Measurements from ENCODE around the gene PAQR9.

Gene PAQR9

DNA sequence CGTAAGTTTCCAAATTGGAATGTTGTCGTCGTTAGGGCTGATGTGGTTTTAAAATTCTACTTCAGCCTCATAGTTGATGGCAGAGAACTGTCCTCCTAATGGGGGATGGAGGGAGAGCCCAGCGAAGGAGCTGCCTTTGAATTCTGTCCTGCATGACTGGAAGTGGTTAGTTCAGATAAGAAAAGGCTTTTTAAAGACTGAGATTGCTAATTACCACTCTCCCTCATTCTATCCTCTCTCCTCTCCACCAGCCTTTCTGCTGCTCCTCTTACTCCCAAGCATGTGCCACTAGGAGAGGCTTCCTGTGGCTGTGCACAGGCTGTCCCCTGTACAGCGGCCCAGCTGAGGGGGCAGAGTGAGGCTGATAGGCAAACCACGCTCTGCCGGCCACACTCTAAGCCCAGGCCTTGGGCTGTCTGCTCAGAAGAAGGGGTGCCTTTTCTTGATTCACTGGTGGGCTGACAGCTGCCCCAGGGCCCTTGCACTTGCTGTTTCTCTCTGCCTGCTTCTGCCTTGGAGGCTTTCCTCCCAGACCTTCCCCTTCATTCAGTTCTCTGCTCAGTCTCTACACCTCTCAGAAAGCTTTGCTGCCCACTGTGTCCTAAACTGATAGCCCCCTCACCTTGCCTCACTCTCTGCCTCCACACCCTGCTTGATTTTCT, 8.7 kb upstream of the PAQR9 start:
- H3K4me3 ChIP-seq (ENCODE audit: low read depth, low read length) = no peak overlapping the region
- TF ChIP-seq, protein P1, sequence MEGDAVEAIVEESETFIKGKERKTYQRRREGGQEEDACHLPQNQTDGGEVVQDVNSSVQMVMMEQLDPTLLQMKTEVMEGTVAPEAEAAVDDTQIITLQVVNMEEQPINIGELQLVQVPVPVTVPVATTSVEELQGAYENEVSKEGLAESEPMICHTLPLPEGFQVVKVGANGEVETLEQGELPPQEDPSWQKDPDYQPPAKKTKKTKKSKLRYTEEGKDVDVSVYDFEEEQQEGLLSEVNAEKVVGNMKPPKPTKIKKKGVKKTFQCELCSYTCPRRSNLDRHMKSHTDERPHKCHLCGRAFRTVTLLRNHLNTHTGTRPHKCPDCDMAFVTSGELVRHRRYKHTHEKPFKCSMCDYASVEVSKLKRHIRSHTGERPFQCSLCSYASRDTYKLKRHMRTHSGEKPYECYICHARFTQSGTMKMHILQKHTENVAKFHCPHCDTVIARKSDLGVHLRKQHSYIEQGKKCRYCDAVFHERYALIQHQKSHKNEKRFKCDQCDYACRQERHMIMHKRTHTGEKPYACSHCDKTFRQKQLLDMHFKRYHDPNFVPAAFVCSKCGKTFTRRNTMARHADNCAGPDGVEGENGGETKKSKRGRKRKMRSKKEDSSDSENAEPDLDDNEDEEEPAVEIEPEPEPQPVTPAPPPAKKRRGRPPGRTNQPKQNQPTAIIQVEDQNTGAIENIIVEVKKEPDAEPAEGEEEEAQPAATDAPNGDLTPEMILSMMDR (IDR thresholded peaks at IDR 0.05; ENCODE audit: low read depth, low read length, missing control alignments) = no peak

DNA sequence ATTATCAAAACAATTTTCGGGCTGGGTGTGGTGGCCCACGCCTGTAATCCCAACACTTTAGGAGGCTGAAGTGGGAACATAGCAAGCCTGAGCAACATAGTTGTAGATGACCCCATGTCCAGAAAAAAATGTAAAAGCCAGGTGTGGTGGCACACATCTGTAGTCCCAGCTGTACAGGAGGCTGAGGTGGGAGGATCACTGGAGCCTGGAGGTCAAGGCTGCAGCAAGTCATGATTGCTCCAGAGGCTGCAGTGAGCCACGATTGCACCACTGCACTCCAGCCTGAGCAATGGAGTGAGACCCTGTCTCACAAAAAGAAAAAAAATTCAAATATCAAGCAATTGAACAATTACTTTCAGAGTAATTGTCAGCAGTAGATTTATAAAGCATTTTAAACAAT, 8.0 kb upstream of the PAQR9 start:
- Histone ChIP-seq H3K36me3 (replicated peaks) (no peaks in the 10 kb centered on the region), H3K27me3 (replicated peaks) (no peaks in the 10 kb centered on the region), H3K27ac (no peak overlapping the region), H3K4me3 (ENCODE audit: low read depth, low read length) (no peak overlapping the region)
- DNase-seq = no peak
- TF ChIP-seq, protein P1 (IDR thresholded peaks at IDR 0.05; ENCODE audit: low read depth, low read length, missing control alignments) = no peak
- in situ Hi-C loops (cut with HindIII; ENCODE audit: low pct_ligation_motif_present, low sequenced_read_pairs) = loop anchor here (25.0 kb wide), 1 partner anchor 134 kb away; no protein-coding TSS in a partner anchor

More for the DNA sequence above, 8.7 kb upstream of the PAQR9 start:
- no peaks in the 10 kb centered on the region for H3K27me3 ChIP-seq (replicated peaks)
- no peaks in the 10 kb centered on the region for H3K36me3 ChIP-seq (replicated peaks)
- no peak overlapping the region for H3K27ac ChIP-seq
- in situ Hi-C loops (cut with HindIII; ENCODE audit: low pct_ligation_motif_present, low sequenced_read_pairs) = loop anchor here (25.0 kb wide), 1 partner anchor 135 kb away; no protein-coding TSS in a partner anchor
- no peak for DNase-seq

DNA sequence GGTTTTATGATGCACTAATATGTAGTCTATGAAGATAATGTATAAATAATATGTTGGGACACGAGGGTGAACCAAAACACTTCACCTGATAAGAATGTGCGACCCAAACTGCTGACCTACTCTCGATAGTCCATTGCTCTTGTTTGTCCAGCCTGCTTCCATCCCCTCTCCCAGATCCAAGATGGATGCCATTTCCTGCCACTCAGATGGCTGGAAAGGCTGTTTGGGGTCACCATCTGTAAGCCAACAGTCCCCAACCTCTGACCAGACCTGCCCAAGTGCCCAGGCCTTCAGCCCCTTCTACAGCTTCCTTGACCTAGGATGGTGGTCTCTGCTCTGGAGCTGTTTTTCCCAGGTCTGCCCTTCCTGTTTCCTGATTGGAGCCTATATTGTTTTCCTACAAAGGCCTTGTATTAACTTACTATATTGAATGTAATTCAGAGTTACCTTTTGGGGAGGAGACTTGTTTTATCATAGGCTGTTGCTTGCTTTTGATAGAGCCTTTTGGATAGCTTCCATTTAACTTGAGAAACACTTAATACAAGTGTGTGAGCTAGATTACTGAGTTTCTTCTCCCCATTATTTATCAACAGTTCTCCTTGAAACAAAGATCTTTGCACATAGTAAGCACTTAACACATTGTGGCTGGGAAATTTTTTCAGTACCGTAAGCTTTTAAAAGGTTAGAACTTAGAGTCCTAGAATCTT, 5.0 kb upstream of the PAQR9 start:
- Histone ChIP-seq H3K36me3 (replicated peaks) (no peaks in the 10 kb centered on the region), H3K27ac (no peak overlapping the region), H3K27me3 (replicated peaks) (peaks cover 7% of the 10 kb centered on the region), H3K4me3 (ENCODE audit: low read depth, low read length) (no peak overlapping the region)
- TF ChIP-seq, protein P1 (IDR thresholded peaks at IDR 0.05; ENCODE audit: low read depth, low read length, missing control alignments) = no peak
- in situ Hi-C loops (cut with HindIII; ENCODE audit: low pct_ligation_motif_present, low sequenced_read_pairs) = loop anchor here (25.0 kb wide), 1 partner anchor 131 kb away; no protein-coding TSS in a partner anchor
- DNase-seq = no peak

DNA sequence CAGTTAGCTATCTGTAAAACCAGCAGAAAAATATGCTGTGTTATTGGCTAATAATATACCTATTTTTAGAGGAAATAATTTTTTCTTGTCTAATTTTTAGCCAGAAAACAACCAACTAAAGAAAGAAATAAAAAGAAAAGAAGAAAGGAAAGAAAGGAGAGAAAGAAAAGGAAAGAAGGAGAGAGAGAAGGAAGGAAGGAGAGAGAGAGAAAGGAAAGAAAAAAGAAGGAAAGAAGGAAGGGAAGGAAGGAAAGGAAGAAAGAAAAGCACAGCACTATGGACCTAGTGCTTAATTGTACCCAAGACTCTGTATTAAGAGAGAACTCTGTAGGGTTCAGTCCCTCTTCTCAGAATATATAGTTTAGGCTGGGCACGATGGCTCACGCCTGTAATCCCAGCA, 3.3 kb upstream of the PAQR9 start:
- H3K27ac ChIP-seq = no peak overlapping the region

DNA sequence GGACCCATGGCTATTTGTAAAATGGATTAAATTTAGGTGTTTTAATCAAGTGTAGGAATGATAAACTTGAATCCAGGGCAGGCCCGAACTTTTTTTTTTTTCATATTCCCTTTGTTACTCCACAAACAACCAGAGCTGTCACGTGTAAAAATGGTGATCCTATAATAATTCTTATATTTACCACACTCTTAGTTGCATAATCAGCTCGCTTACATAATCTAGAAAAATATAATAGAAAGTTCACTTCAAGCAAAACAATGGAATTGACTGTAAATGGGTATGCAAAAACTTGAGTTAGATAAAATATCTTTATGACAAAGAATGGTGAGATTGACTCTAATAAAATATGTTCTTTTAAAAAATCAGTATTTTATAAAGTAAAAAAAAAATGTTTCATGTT, 2.1 kb upstream of the PAQR9 start:
- TF ChIP-seq, protein P1 (IDR thresholded peaks at IDR 0.05; ENCODE audit: low read depth, low read length, missing control alignments) = no peak
- DNase-seq = no peak
- Histone ChIP-seq H3K27ac (no peak overlapping the region), H3K27me3 (replicated peaks) (peaks cover 15% of the 10 kb centered on the region), H3K36me3 (replicated peaks) (no peaks in the 10 kb centered on the region), H3K4me3 (ENCODE audit: low read depth, low read length) (no peak overlapping the region)
- in situ Hi-C loops (cut with HindIII; ENCODE audit: low pct_ligation_motif_present, low sequenced_read_pairs) = loop anchor here (25.0 kb wide), 1 partner anchor 128 kb away; no protein-coding TSS in a partner anchor

More for the DNA sequence above, 3.3 kb upstream of the PAQR9 start:
- TF ChIP-seq, protein P1 (IDR thresholded peaks at IDR 0.05; ENCODE audit: low read depth, low read length, missing control alignments) = no peak
- DNase-seq = no peak
- Histone ChIP-seq H3K4me3 (ENCODE audit: low read depth, low read length) (no peak overlapping the region), H3K36me3 (replicated peaks) (no peaks in the 10 kb centered on the region), H3K27me3 (replicated peaks) (peaks cover 14% of the 10 kb centered on the region)
- in situ Hi-C loops (cut with HindIII; ENCODE audit: low pct_ligation_motif_present, low sequenced_read_pairs) = loop anchor here (25.0 kb wide), 1 partner anchor 130 kb away; no protein-coding TSS in a partner anchor

All from brain microvascular endothelial cell (primary cell).